SH-SY5Y (cell line): ENCODE results near the gene RAD23A.

Experiments used
- GATA2 ChIP-seq: IDR thresholded peaks from 2 replicates; pipeline ENCODE4 v1.6.1; 2011; ENCODE audit warnings: mild to moderate bottlenecking, low read depth, low read length
- GATA3 ChIP-seq: IDR thresholded peaks from 2 replicates; pipeline ENCODE4 v1.6.1; 2011; ENCODE audit warnings: low read depth, mild to moderate bottlenecking, low read length, moderate library complexity

DNA sequence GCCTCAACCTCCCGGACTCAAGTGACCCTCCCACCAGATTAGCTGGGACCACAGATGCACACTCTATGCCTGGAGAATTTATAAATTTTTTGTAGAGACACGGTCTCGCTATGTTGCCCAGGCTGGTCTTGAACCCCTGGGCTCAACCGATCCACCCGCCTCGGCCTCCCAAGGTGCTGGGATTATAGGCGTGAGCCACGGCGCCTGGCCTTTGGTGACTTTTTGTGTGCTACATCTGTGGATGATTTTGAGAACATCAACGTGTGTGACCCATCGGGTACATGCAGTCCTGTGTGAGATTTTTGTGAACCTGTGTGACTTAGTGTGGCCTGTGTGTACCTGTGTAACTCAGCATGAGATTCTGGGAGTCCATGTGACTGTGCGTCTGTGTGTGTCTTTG, 41.1 kb downstream of the RAD23A start:
- TF ChIP-seq GATA2, result no peak
- TF ChIP-seq GATA3, result no peak
